GM10266 (cell line): ENCODE data around the gene STPG3.
"Not testable (repeated sequence)": the region's sequence is repeated elsewhere in the genome, so short reads cannot be mapped to it uniquely, and the experiment has no call there.

Source experiments
- DNase-seq: peaks from one replicate; pipeline ENCODE4 v3.0.0; 2012; ENCODE audit errors: extremely low spot score
- TF ChIP-seq, protein P1 (sequence below): IDR thresholded peaks from 2 replicates; pipeline ENCODE4 v1.5.1; 2012; ENCODE audit warnings: mild to moderate bottlenecking, low read depth; ENCODE audit not compliant: control insufficient read depth, insufficient read depth; ENCODE audit errors: missing control alignments

The STPG3 gene

GRCh38 chr9:137253717-137254623 lies 2.9 kb downstream of the STPG3 start:
- TF ChIP-seq, protein P1, sequence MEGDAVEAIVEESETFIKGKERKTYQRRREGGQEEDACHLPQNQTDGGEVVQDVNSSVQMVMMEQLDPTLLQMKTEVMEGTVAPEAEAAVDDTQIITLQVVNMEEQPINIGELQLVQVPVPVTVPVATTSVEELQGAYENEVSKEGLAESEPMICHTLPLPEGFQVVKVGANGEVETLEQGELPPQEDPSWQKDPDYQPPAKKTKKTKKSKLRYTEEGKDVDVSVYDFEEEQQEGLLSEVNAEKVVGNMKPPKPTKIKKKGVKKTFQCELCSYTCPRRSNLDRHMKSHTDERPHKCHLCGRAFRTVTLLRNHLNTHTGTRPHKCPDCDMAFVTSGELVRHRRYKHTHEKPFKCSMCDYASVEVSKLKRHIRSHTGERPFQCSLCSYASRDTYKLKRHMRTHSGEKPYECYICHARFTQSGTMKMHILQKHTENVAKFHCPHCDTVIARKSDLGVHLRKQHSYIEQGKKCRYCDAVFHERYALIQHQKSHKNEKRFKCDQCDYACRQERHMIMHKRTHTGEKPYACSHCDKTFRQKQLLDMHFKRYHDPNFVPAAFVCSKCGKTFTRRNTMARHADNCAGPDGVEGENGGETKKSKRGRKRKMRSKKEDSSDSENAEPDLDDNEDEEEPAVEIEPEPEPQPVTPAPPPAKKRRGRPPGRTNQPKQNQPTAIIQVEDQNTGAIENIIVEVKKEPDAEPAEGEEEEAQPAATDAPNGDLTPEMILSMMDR = no peak
- DNase-seq = no peak

GRCh38 chr9:137254624-137255447 lies 3.8 kb downstream of the STPG3 start, which contains the start of gene NELFB:
Gene NELFB, plus strand, starts transcription at chr9:137255327.
- TF ChIP-seq, protein P1 = no peak
- DNase-seq = peak; percentile 100

GRCh38 chr9:137255448-137256114 lies 4.5 kb downstream of the STPG3 start:
- DNase-seq = no peak
- TF ChIP-seq, protein P1 = no peak

DNA sequence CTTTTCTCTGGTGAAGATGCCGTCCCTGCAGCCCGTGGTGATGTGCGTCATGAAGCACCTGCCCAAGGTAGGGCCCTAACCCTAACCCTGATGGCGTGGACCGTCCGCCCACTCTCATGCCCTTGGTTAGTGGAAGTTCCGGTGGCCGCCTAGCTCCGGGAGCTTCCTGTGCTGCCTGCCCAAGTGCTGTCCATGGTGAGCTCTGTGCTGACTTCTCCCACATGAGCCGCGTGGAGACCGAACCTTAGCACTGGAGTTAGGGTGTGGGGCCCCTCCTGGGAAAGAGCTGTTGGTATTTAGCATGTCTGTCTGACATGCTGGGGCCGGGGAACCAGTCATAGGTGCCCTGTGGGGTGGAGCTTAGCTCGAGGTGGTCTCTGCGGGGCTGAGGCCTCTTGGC lies 5.3 kb downstream of the STPG3 start:
- TF ChIP-seq, protein P1 = no peak
- DNase-seq = no peak

DNA sequence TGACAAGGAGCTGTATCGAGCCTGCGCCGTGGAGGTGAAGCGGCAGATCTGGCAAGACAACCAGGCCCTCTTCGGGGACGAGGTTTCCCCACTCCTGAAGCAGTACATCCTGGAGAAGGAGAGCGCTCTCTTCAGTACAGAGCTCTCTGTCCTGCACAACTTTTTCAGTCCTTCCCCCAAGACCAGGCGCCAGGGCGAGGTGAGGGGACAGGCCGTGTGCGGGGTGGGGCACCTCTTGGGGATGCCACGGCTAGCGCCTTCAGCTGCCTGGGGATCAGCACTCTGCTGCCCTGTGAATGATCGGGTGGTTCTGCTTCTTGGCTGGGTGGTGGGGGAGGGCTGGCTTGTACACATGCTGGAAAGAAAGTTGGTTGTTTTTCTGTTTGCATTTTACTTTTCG lies 5.8 kb downstream of the STPG3 start:
- TF ChIP-seq, protein P1 = no peak
- DNase-seq = no peak

- DNase-seq = not testable (repeated sequence)
Measured at GRCh38 chr9:137262173-137262908, 11.3 kb downstream of the STPG3 start.

DNA sequence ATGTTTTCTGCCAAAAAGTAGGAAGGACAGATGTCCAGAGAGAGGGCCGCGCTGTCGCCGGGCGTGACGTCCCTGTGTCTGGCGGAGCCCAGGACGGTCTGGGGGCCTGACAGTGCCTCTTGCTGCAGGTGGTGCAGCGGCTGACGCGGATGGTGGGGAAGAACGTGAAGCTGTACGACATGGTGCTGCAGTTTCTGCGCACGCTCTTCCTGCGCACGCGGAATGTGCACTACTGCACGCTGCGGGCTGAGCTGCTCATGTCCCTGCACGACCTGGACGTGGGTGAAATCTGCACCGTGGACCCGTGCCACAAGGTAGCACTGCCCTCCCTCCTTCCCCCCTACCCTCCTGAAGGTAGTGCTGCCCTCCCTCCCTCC lies 11.8 kb downstream of the STPG3 start:
- no peak for DNase-seq
- TF ChIP-seq, protein P1 = no peak
